Glutamatergic neuron (in vitro differentiated cells): ENCODE measurements around the gene WFDC10A. TPM values are rescaled to one million over a fixed set of nuclear protein-coding genes. Genes with fewer than 3 reads are reported as not detected.

Experiments used
- DNase-seq: peaks from one replicate; pipeline ENCODE4 v3.0.0; 2022
- H3K27ac Mint-ChIP-seq: one replicate; pipeline ENCODE4 v1.8.0; 2020; ENCODE audit warnings: mild to moderate bottlenecking, mixed read lengths, inconsistent platforms; ENCODE audit not compliant: unreplicated experiment
- H3K27me3 Mint-ChIP-seq: one replicate; pipeline ENCODE4 v1.8.0; 2020; ENCODE audit warnings: mild to moderate bottlenecking, moderate library complexity, mixed read lengths, inconsistent platforms; ENCODE audit not compliant: unreplicated experiment
- H3K36me3 Mint-ChIP-seq: one replicate; pipeline ENCODE4 v1.8.0; 2020; ENCODE audit warnings: mild to moderate bottlenecking, mixed read lengths, inconsistent platforms; ENCODE audit not compliant: unreplicated experiment
- H3K4me1 Mint-ChIP-seq: one replicate; pipeline ENCODE4 v1.8.0; 2020; ENCODE audit warnings: mild to moderate bottlenecking, low read depth, mixed read lengths, inconsistent platforms; ENCODE audit not compliant: unreplicated experiment
- H3K4me3 Mint-ChIP-seq: one replicate; pipeline ENCODE4 v1.8.0; 2020; ENCODE audit warnings: mild to moderate bottlenecking, mixed read lengths, inconsistent platforms; ENCODE audit not compliant: unreplicated experiment
- H3K9me3 Mint-ChIP-seq: one replicate; pipeline ENCODE4 v1.8.0; 2020; ENCODE audit warnings: mild to moderate bottlenecking, moderate library complexity, mixed read lengths, inconsistent platforms; ENCODE audit not compliant: unreplicated experiment
- CTCF ChIP-seq: fragments of 200-600 bp; sonication (generic); IDR thresholded peaks from one replicate; pipeline ENCODE4 v1.5.0; 2021; ENCODE audit not compliant: partially characterized antibody, unreplicated experiment
- total RNA-seq: library from RNA; stranded (reverse); fragmentation: NEBNext Ultra II Directional; extraction: Animal tissue kit (Norgen Biotek cat#: 25700); gene quantifications from one replicate; pipeline ENCODE4 v1.2.1, GENCODE V29; 2021; ENCODE audit not compliant: unreplicated experiment

Gene WFDC10A
- total RNA-seq, 1 donor from 2014 or later: not detected

DNA sequence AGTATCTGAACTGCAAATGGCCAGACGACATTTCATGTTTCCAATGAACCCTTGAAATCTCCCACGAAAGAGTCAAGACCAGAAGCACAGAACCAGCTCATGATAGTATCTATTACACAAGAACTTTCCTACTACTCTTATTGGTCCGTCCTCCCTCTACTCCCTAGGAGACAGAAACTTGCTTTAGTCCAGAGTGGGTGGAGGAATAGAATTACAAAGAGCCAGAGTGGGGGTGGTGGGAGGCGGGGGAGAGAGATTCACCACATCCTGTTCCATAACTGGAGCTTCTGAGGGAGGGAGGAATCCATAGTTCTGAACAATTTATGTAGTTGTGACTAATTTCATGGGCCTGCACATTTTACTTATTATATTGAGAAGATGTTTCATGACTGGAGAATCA lies 18.5 kb upstream of the WFDC10A start:
- no peaks in the 10 kb centered on the region for H3K27me3 Mint-ChIP-seq
- H3K9me3 Mint-ChIP-seq: peaks cover 5% of the 10 kb centered on the region
- no peak for TF ChIP-seq CTCF
- H3K27ac Mint-ChIP-seq: no peak overlapping the region
- no peak overlapping the region for H3K4me3 Mint-ChIP-seq
- peaks cover 13% of the 10 kb centered on the region for H3K36me3 Mint-ChIP-seq
- no peak for DNase-seq
- H3K4me1 Mint-ChIP-seq: no peaks in the 10 kb centered on the region

DNA sequence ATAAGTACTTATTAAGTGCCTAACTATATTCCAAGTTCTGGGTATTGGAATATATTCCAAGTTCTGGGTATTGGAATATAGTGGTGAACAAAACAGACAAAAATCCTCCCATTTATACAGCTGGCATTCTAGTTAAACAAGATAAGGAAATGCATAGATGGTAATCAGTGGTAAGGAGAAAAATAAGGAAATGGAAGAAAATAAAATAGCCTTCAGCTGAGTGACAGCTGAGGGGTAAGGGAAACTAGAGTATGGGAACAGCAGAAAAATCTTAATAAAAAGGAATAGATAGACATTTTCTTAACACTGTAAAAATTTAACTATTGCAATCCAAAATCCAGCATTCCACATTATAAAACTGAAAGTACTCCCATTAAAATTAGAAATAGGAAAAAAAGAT lies 17.2 kb upstream of the WFDC10A start:
- Mint-ChIP-seq H3K4me1 (no peaks in the 10 kb centered on the region), H3K27ac (no peak overlapping the region), H3K36me3 (peaks cover 5% of the 10 kb centered on the region), H3K4me3 (no peak overlapping the region), H3K27me3 (no peaks in the 10 kb centered on the region), H3K9me3 (peaks cover 5% of the 10 kb centered on the region)
- no peak for TF ChIP-seq CTCF
- DNase-seq: no peak

DNA sequence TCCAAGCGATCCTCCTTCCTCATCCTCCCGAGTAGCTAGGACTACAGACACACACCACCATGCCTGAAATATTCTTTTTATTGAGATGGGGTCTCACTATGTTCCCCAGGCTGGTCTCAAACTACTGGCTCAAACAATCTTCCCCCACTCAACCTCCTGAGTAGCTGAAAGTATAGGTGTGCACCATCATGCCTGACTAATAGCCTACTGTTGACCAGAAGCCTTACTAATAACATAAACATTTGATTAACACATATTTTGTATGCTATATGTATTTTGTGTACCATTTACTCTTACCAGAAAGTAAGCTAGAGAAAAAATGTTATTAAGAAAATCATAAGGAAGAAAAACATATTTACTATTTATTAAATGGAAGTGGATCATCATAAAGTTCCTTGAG lies 11.9 kb upstream of the WFDC10A start:
- H3K4me3 Mint-ChIP-seq: no peak overlapping the region
- no peak for TF ChIP-seq CTCF
- H3K36me3 Mint-ChIP-seq: no peaks in the 10 kb centered on the region
- no peak for DNase-seq
- no peaks in the 10 kb centered on the region for H3K27me3 Mint-ChIP-seq
- H3K27ac Mint-ChIP-seq: no peak overlapping the region
- H3K4me1 Mint-ChIP-seq: no peaks in the 10 kb centered on the region
- H3K9me3 Mint-ChIP-seq: no peaks in the 10 kb centered on the region

- no peak for DNase-seq
- H3K9me3 Mint-ChIP-seq: no peaks in the 10 kb centered on the region
- H3K4me1 Mint-ChIP-seq: no peaks in the 10 kb centered on the region
- H3K4me3 Mint-ChIP-seq: no peak overlapping the region
- H3K36me3 Mint-ChIP-seq: no peaks in the 10 kb centered on the region
- H3K27me3 Mint-ChIP-seq: no peaks in the 10 kb centered on the region
- TF ChIP-seq CTCF: no peak
- no peak overlapping the region for H3K27ac Mint-ChIP-seq
Observed at GRCh38 chr20:45621593-45621992, 7.9 kb upstream of the WFDC10A start.

DNA sequence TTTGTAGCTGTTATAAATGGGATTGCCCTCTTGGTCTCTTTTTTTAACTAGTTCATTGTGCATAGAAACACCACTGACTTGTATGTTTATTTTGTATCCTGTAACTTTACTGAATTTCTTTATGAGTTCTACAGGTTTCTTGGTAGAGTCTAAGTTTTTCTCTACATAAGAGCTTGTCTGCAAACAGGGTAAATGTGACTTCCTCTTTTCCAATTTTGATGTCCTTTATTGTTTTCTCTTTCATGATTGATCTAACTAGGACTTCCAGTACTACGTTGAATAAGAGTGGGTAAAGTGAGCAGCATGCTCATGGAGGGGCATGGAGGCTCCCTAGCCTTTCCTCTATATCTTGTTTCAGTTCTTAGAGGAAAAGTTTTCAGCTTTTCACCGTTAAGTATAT lies 3.0 kb upstream of the WFDC10A start:
- Mint-ChIP-seq H3K27ac (no peak overlapping the region), H3K27me3 (peaks cover 3% of the 10 kb centered on the region), H3K9me3 (no peaks in the 10 kb centered on the region), H3K36me3 (no peaks in the 10 kb centered on the region), H3K4me3 (no peak overlapping the region), H3K4me1 (no peaks in the 10 kb centered on the region)
- no peak for TF ChIP-seq CTCF
- no peak for DNase-seq
